Measurements from ENCODE around the gene BFSP2. TPM values are rescaled to one million over a fixed set of nuclear protein-coding genes. Genes with fewer than 3 reads are reported as not detected.

The BFSP2 gene
- total RNA-seq, 2 donors from 2014 or later: not detected

- ATAC-seq (ENCODE audit: insufficient number of reproducible peaks, low FRiP score, low read depth) (no peak), DNase-seq (ENCODE audit: low spot score) (no peak)
- Histone ChIP-seq H3K36me3 (no peaks in the 10 kb centered on the region), H3K4me1 (ENCODE audit: control insufficient read depth in 1 of 2, low read depth in 2 of 2) (peaks cover 0 to 12% of the 10 kb centered on the region in 2 donors), H3K4me3 (peak overlapping the region; percentile 52), H3K27ac (no peak overlapping the region), H3K9me3 (no peaks in the 10 kb centered on the region), H3K27me3 (replicated peaks; ENCODE audit: insufficient read depth) (no peaks in the 10 kb centered on the region)
- TF ChIP-seq CTCF (IDR thresholded peaks at IDR 0.05): no peak
Measured at GRCh38 chr3:133413161-133414020, 13.5 kb downstream of the BFSP2 start.

- Histone ChIP-seq H3K9me3 (no peaks in the 10 kb centered on the region), H3K36me3 (no peaks in the 10 kb centered on the region), H3K27ac (no peak overlapping the region), H3K27me3 (replicated peaks; ENCODE audit: insufficient read depth) (no peaks in the 10 kb centered on the region), H3K4me3 (no peak overlapping the region), H3K4me1 (ENCODE audit: control insufficient read depth in 1 of 2, low read depth in 2 of 2) (peaks cover 0 to 12% of the 10 kb centered on the region in 2 donors)
- DNase-seq (ENCODE audit: low spot score) (no peak), ATAC-seq (ENCODE audit: insufficient number of reproducible peaks, low FRiP score, low read depth) (no peak)
- TF ChIP-seq CTCF (IDR thresholded peaks at IDR 0.05): no peak
Measured at GRCh38 chr3:133414021-133414392, 14.2 kb downstream of the BFSP2 start.

- Histone ChIP-seq H3K36me3 (no peaks in the 10 kb centered on the region), H3K4me1 (ENCODE audit: control insufficient read depth in 1 of 2, low read depth in 2 of 2) (peaks cover 0 to 4% of the 10 kb centered on the region in 2 donors), H3K4me3 (no peak overlapping the region), H3K27me3 (replicated peaks; ENCODE audit: insufficient read depth) (no peaks in the 10 kb centered on the region), H3K9me3 (no peaks in the 10 kb centered on the region), H3K27ac (no peak overlapping the region)
- no peak for TF ChIP-seq CTCF (IDR thresholded peaks at IDR 0.05)
- no peak for DNase-seq (ENCODE audit: low spot score)
- ATAC-seq (ENCODE audit: insufficient number of reproducible peaks, low FRiP score, low read depth): no peak
Measured at GRCh38 chr3:133418361-133418760, 18.5 kb downstream of the BFSP2 start.

GRCh38 chr3:133419151-133419909, 19.5 kb downstream of the BFSP2 start:
- H3K4me1 ChIP-seq (ENCODE audit: control insufficient read depth in 1 of 2, low read depth in 2 of 2): peaks cover 0 to 3% of the 10 kb centered on the region in 2 donors
- no peaks in the 10 kb centered on the region for H3K9me3 ChIP-seq
- no peaks in the 10 kb centered on the region for H3K36me3 ChIP-seq
- no peak overlapping the region for H3K4me3 ChIP-seq
- no peak for TF ChIP-seq CTCF (IDR thresholded peaks at IDR 0.05)
- DNase-seq (ENCODE audit: low spot score) (no peak), ATAC-seq (ENCODE audit: insufficient number of reproducible peaks, low FRiP score, low read depth) (no peak)
- no peak overlapping the region for H3K27ac ChIP-seq
- H3K27me3 ChIP-seq (replicated peaks; ENCODE audit: insufficient read depth): no peaks in the 10 kb centered on the region

All from thoracic aorta (tissue), 2 donors.